ENCODE data around the gene SLFN12.
"Not testable (repeated sequence)": the region's sequence is repeated elsewhere in the genome, so short reads cannot be mapped to it uniquely, and the experiment has no call there.

The SLFN12 gene

DNA sequence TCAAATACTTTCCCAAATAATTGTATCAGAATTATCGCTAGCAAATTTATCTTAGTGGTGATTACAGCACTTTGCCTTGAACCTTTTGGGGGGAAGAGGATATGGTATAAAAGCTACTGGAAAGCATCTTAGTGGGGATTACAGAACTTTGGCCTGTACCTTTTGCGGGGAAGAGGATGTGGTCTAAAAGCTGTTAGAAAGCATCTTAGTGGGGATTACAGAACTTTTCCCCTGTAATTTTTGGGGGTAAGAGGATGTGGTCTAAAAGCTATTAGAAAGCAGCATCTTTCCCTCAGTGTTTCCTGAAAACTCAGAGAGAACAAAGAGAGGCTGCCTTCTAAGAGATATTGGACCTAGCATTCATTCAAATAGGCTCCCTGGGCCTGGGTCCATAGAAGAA lies 4.1 kb downstream of the SLFN12 start:
- Mint-ChIP-seq H3K9me3 (peaks cover 9% of the 10 kb centered on the region), H3K27me3 (ENCODE audit: low read depth, poor library complexity) (peaks cover 35% of the 10 kb centered on the region), H3K27ac (no peak overlapping the region), H3K4me1 (peaks cover 10% of the 10 kb centered on the region), H3K36me3 (ENCODE audit: low read depth) (no peaks in the 10 kb centered on the region), H3K4me3 (no peak overlapping the region)
- no peak for DNase-seq
- TF ChIP-seq, protein P1, sequence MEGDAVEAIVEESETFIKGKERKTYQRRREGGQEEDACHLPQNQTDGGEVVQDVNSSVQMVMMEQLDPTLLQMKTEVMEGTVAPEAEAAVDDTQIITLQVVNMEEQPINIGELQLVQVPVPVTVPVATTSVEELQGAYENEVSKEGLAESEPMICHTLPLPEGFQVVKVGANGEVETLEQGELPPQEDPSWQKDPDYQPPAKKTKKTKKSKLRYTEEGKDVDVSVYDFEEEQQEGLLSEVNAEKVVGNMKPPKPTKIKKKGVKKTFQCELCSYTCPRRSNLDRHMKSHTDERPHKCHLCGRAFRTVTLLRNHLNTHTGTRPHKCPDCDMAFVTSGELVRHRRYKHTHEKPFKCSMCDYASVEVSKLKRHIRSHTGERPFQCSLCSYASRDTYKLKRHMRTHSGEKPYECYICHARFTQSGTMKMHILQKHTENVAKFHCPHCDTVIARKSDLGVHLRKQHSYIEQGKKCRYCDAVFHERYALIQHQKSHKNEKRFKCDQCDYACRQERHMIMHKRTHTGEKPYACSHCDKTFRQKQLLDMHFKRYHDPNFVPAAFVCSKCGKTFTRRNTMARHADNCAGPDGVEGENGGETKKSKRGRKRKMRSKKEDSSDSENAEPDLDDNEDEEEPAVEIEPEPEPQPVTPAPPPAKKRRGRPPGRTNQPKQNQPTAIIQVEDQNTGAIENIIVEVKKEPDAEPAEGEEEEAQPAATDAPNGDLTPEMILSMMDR (IDR thresholded peaks at IDR 0.05) = no peak

DNA sequence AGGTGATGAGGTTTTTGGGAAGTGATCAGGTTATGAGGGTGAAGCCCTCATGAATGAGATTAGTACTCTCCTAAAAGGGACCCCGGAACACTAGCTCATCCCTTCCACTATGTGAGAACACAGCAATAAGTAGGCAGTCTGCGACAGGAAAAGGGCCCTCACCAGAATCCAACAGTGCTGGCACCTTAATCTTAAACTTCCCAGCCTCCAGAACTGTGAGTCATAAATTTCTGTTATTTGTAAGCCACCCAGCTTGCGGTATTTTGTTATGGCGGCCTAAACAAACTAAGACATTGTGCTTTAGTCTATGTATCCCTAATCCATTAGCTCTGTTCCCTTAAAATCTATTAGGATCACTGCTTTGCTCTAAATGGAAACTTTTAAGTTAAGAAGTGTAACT lies 8.5 kb downstream of the SLFN12 start:
- peaks cover 3% of the 10 kb centered on the region for H3K9me3 Mint-ChIP-seq

DNA sequence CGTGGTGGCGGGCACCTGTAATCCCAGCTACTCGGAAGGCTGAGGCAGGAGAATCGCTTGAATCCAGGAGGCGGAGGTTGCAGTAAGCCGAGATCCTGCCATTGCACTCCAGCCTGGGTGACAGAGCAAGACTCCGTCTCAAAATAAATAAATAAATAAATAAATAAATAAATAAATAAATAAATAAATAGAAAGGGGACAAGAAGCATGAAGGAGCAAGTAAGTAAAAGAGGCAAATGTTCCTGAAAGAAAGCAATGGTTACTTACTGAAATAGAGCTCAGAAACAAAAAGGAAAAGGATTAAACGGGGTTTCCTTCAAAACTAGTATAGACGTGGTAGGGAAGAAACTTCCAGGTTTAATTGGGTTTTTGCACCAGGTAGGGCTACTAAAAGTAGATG lies 11.2 kb downstream of the SLFN12 start:
- H3K36me3 Mint-ChIP-seq (ENCODE audit: low read depth); DNase-seq; H3K4me1 Mint-ChIP-seq; H3K27me3 Mint-ChIP-seq (ENCODE audit: low read depth, poor library complexity); H3K9me3 Mint-ChIP-seq; H3K27ac Mint-ChIP-seq; H3K4me3 Mint-ChIP-seq: not testable (repeated sequence)

More for the DNA sequence above, 8.5 kb downstream of the SLFN12 start:
- TF ChIP-seq, protein P1 (IDR thresholded peaks at IDR 0.05) = no peak
- Mint-ChIP-seq H3K36me3 (ENCODE audit: low read depth) (no peaks in the 10 kb centered on the region), H3K27ac (no peak overlapping the region), H3K4me1 (no peaks in the 10 kb centered on the region), H3K27me3 (ENCODE audit: low read depth, poor library complexity) (peaks cover 9% of the 10 kb centered on the region), H3K4me3 (no peak overlapping the region)
- DNase-seq = no peak

DNA sequence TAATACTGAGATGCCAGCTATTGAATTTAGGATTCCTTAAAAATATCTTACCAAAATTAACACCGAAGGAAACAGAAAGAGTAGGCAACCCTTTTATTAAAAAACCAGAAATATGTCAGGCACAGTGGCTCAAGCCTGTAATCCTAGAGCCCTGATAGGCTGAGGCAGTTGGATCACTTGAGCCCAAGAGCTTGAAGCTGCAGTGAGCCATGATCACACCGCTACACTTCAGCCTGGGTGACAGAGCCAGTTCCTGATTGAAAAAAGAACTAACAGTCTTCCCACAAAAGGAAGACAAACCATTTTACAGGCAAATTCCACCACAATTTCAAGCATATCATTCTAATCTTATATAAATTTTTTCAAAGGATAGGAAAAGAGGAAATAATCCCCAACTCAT lies 15.6 kb downstream of the SLFN12 start:
- no peaks in the 10 kb centered on the region for H3K4me1 Mint-ChIP-seq
- TF ChIP-seq, protein P1 (IDR thresholded peaks at IDR 0.05) = no peak
- no peak for DNase-seq

DNA sequence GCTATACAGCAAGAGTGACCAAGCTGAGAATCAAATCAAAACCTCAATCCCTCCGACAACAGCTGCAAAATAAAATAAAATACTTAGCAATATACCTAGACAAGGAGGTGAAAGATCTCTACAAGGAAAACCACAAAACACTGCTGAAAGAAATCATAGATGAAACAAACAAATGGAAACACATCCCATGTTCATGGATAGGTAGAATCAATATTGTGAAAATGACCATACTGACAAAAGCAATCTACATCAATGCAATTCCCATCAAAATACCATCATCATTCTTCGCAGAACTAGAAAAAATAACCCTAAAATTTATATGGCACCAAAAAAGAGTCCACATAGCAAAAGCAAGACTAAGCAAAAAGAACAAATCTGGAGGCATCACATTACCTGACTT lies 17.6 kb downstream of the SLFN12 start:
- not testable (repeated sequence) for H3K4me1 Mint-ChIP-seq; H3K36me3 Mint-ChIP-seq (ENCODE audit: low read depth); DNase-seq; H3K4me3 Mint-ChIP-seq; H3K27me3 Mint-ChIP-seq (ENCODE audit: low read depth, poor library complexity); H3K27ac Mint-ChIP-seq
- peaks cover 18% of the 10 kb centered on the region for H3K9me3 Mint-ChIP-seq

More for the DNA sequence above, 15.6 kb downstream of the SLFN12 start:
- Mint-ChIP-seq H3K4me3 (no peak overlapping the region), H3K9me3 (peaks cover 18% of the 10 kb centered on the region), H3K27ac (no peak overlapping the region), H3K36me3 (ENCODE audit: low read depth) (no peaks in the 10 kb centered on the region), H3K27me3 (ENCODE audit: low read depth, poor library complexity) (peaks cover 4% of the 10 kb centered on the region)

DNA sequence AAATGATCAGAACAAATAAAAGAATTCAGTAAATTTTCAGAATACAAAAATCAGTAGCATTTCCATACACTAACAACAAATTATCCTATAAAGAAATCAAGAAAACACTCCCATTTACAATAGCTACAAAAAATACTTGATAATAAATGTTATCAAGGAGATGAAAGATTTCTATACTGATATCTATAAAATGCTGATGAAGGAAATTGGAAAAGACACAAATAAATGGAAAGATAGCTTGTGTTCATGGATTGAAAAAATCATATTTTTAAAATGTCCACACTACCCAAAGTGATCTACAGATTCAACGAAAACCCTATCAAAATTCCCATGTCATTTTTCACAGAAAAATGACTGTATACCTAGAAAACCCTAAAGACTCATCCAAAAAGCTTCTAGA lies 18.1 kb downstream of the SLFN12 start:
- TF ChIP-seq, protein P1 (IDR thresholded peaks at IDR 0.05) = no peak
- H3K36me3 Mint-ChIP-seq (ENCODE audit: low read depth) = no peaks in the 10 kb centered on the region

DNA sequence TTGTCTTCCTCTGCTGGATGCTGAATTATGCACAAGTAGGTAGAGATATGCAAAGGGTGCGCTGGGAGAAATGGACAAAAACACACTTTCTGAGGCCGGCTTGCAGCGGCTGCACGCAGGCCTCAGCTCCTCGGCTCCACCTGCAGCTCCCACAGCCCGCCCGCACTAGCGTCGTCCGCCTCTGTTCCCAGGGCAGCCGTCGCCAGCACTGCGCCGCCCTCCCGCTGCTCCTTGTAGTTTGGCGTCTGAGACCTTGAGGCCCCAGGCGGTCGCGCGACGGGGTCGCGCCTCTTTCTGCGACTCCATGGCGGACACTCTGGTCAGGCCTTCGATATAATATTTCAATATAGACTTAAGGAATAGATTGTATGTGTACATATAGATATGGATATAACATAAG lies 24.8 kb downstream of the SLFN12 start:
- Mint-ChIP-seq H3K4me1 (no peaks in the 10 kb centered on the region), H3K9me3 (no peaks in the 10 kb centered on the region), H3K36me3 (ENCODE audit: low read depth) (no peaks in the 10 kb centered on the region), H3K27ac (no peak overlapping the region), H3K27me3 (ENCODE audit: low read depth, poor library complexity) (peaks cover 4% of the 10 kb centered on the region), H3K4me3 (no peak overlapping the region)
- DNase-seq = no peak
- TF ChIP-seq, protein P1 (IDR thresholded peaks at IDR 0.05) = no peak

More for the DNA sequence above, 18.1 kb downstream of the SLFN12 start:
- no peak for DNase-seq
- peaks cover 18% of the 10 kb centered on the region for H3K9me3 Mint-ChIP-seq
- peaks cover 4% of the 10 kb centered on the region for H3K27me3 Mint-ChIP-seq (ENCODE audit: low read depth, poor library complexity)
- H3K27ac Mint-ChIP-seq = no peak overlapping the region
- H3K4me3 Mint-ChIP-seq = no peak overlapping the region
- H3K4me1 Mint-ChIP-seq = no peaks in the 10 kb centered on the region
